SK-N-SH treated with all-trans-retinoic acid at 6 μM for 48 hours (cell line): ENCODE data around the gene BBOF1.
"Not testable (repeated sequence)": the region's sequence is repeated elsewhere in the genome, so short reads cannot be mapped to it uniquely, and the experiment has no call there.

Experiments
- ARNTL ChIP-seq: fragments of 450-650 bp; formaldehyde crosslinking; IDR thresholded peaks from 2 replicates; pipeline ENCODE4 v1.5.0; 2020; ENCODE audit warnings: low read depth, mild to moderate bottlenecking, moderate library complexity, borderline replicate concordance
- CSDC2 ChIP-seq: fragments of 250-450 bp; sonication (Bioruptor Pico); IDR thresholded peaks from 2 replicates; pipeline ENCODE4 v1.5.0; 2020; ENCODE audit warnings: mild to moderate bottlenecking, moderate library complexity
- PPARA ChIP-seq: fragments of 250-450 bp; sonication (Bioruptor Pico); IDR thresholded peaks from 2 replicates; pipeline ENCODE4 v1.5.0; 2020; ENCODE audit warnings: mild to moderate bottlenecking, borderline replicate concordance
- RARB ChIP-seq: fragments of 250-450 bp; sonication (Bioruptor Pico); IDR thresholded peaks from 2 replicates; pipeline ENCODE4 v1.8.0; 2021; ENCODE audit warnings: mild to moderate bottlenecking, moderate library complexity
- TOX ChIP-seq: fragments of 250-450 bp; sonication (Bioruptor Pico); IDR thresholded peaks from 2 replicates; pipeline ENCODE4 v1.8.0; 2021; ENCODE audit warnings: mild to moderate bottlenecking, moderate library complexity, borderline replicate concordance
- ZFP3 ChIP-seq: fragments of 250-450 bp; sonication (Bioruptor Pico); IDR thresholded peaks from 2 replicates; pipeline ENCODE4 v1.5.0; 2020; ENCODE audit warnings: mild to moderate bottlenecking, moderate library complexity
- ZNF8 ChIP-seq: fragments of 450-650 bp; formaldehyde crosslinking; IDR thresholded peaks from 2 replicates; pipeline ENCODE4 v1.5.0; 2020; ENCODE audit warnings: mild to moderate bottlenecking, moderate library complexity
- TF ChIP-seq, protein P1 (sequence below): fragments of 250-450 bp; sonication (Bioruptor Pico); IDR thresholded peaks from 2 replicates; pipeline ENCODE4 v1.8.0; 2020; ENCODE audit warnings: mild to moderate bottlenecking, moderate library complexity, borderline replicate concordance
- TF ChIP-seq, protein P2 (sequence below): fragments of 250-450 bp; sonication (Bioruptor Pico); IDR thresholded peaks from 2 replicates; pipeline ENCODE4 v1.5.0; 2020; ENCODE audit warnings: mild to moderate bottlenecking, moderate library complexity

DNA sequence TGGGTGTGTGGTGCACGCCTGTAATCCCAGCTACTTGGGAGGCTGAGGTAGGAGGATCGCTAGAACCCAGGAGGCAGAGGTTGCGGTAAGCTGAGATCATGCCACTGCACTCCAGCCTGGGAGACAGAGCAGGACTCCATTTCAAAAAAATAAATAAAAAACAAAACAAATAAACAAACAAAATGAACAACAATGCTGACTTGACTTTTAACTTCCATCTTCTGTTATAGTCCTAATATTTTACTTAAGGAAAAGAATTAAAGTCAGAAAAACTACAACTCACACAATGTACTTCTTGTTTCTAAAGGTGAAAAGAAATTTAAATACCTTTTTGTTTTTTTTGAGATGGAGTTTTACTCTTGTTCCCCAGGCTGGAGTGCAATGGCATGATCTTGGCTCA is 13.5 kb upstream of the BBOF1 start:
- TF ChIP-seq RARB (CRISPR knock-in tag); PPARA; ZFP3 (CRISPR knock-in tag); CSDC2 (CRISPR knock-in tag); ZNF8 (CRISPR knock-in tag); ARNTL (CRISPR knock-in tag); TOX: not testable (repeated sequence)
- TF ChIP-seq, protein P1, sequence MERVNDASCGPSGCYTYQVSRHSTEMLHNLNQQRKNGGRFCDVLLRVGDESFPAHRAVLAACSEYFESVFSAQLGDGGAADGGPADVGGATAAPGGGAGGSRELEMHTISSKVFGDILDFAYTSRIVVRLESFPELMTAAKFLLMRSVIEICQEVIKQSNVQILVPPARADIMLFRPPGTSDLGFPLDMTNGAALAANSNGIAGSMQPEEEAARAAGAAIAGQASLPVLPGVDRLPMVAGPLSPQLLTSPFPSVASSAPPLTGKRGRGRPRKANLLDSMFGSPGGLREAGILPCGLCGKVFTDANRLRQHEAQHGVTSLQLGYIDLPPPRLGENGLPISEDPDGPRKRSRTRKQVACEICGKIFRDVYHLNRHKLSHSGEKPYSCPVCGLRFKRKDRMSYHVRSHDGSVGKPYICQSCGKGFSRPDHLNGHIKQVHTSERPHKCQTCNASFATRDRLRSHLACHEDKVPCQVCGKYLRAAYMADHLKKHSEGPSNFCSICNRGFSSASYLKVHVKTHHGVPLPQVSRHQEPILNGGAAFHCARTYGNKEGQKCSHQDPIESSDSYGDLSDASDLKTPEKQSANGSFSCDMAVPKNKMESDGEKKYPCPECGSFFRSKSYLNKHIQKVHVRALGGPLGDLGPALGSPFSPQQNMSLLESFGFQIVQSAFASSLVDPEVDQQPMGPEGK = not testable (repeated sequence)
- TF ChIP-seq, protein P2, sequence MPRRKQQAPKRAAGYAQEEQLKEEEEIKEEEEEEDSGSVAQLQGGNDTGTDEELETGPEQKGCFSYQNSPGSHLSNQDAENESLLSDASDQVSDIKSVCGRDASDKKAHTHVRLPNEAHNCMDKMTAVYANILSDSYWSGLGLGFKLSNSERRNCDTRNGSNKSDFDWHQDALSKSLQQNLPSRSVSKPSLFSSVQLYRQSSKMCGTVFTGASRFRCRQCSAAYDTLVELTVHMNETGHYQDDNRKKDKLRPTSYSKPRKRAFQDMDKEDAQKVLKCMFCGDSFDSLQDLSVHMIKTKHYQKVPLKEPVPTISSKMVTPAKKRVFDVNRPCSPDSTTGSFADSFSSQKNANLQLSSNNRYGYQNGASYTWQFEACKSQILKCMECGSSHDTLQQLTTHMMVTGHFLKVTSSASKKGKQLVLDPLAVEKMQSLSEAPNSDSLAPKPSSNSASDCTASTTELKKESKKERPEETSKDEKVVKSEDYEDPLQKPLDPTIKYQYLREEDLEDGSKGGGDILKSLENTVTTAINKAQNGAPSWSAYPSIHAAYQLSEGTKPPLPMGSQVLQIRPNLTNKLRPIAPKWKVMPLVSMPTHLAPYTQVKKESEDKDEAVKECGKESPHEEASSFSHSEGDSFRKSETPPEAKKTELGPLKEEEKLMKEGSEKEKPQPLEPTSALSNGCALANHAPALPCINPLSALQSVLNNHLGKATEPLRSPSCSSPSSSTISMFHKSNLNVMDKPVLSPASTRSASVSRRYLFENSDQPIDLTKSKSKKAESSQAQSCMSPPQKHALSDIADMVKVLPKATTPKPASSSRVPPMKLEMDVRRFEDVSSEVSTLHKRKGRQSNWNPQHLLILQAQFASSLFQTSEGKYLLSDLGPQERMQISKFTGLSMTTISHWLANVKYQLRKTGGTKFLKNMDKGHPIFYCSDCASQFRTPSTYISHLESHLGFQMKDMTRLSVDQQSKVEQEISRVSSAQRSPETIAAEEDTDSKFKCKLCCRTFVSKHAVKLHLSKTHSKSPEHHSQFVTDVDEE (CRISPR knock-in tag) = not testable (repeated sequence)
